HG03571 (cell line): ENCODE measurements around the gene CEACAM5.
"Not testable (repeated sequence)": the region's sequence is repeated elsewhere in the genome, so short reads cannot be mapped to it uniquely, and the experiment has no call there.

ENCODE experiments used
- ATAC-seq: cut with Tn5 transposase; IDR thresholded peaks from one replicate; pipeline ENCODE4 v1.9.1; 2021; ENCODE audit not compliant: unreplicated experiment

CEACAM5 gene

DNA sequence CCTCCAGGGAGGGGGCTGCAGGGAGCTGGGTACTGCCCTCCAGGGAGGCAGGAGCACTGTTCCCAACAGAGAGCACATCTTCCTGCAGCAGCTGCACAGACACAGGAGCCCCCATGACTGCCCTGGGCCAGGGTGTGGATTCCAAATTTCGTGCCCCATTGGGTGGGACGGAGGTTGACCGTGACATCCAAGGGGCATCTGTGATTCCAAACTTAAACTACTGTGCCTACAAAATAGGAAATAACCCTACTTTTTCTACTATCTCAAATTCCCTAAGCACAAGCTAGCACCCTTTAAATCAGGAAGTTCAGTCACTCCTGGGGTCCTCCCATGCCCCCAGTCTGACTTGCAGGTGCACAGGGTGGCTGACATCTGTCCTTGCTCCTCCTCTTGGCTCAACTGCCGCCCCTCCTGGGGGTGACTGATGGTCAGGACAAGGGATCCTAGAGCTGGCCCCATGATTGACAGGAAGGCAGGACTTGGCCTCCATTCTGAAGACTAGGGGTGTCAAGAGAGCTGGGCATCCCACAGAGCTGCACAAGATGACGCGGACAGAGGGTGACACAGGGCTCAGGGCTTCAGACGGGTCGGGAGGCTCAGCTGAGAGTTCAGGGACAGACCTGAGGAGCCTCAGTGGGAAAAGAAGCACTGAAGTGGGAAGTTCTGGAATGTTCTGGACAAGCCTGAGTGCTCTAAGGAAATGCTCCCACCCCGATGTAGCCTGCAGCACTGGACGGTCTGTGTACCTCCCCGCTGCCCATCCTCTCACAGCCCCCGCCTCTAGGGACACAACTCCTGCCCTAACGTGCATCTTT lies 7.8 kb upstream of the CEACAM5 start:
- no peak for ATAC-seq

- no peak for ATAC-seq
These were observed 6.9 kb upstream of the CEACAM5 start for GRCh38 chr19:41701401-41702075.

GRCh38 chr19:41702171-41702651 lies 6.2 kb upstream of the CEACAM5 start:
- ATAC-seq, result no peak

GRCh38 chr19:41703602-41704293 lies 4.7 kb upstream of the CEACAM5 start:
- no peak for ATAC-seq

DNA sequence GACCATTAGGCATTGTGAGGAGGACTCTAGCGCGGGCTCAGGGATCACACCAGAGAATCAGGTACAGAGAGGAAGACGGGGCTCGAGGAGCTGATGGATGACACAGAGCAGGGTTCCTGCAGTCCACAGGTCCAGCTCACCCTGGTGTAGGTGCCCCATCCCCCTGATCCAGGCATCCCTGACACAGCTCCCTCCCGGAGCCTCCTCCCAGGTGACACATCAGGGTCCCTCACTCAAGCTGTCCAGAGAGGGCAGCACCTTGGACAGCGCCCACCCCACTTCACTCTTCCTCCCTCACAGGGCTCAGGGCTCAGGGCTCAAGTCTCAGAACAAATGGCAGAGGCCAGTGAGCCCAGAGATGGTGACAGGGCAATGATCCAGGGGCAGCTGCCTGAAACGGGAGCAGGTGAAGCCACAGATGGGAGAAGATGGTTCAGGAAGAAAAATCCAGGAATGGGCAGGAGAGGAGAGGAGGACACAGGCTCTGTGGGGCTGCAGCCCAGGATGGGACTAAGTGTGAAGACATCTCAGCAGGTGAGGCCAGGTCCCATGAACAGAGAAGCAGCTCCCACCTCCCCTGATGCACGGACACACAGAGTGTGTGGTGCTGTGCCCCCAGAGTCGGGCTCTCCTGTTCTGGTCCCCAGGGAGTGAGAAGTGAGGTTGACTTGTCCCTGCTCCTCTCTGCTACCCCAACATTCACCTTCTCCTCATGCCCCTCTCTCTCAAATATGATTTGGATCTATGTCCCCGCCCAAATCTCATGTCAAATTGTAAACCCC lies 2.8 kb upstream of the CEACAM5 start:
- no peak for ATAC-seq

- ATAC-seq, result no peak
These were observed 1.5 kb upstream of the CEACAM5 start for GRCh38 chr19:41706741-41707501.

GRCh38 chr19:41707502-41707812 lies 969 bp upstream of the CEACAM5 start:
- ATAC-seq, result no peak

DNA sequence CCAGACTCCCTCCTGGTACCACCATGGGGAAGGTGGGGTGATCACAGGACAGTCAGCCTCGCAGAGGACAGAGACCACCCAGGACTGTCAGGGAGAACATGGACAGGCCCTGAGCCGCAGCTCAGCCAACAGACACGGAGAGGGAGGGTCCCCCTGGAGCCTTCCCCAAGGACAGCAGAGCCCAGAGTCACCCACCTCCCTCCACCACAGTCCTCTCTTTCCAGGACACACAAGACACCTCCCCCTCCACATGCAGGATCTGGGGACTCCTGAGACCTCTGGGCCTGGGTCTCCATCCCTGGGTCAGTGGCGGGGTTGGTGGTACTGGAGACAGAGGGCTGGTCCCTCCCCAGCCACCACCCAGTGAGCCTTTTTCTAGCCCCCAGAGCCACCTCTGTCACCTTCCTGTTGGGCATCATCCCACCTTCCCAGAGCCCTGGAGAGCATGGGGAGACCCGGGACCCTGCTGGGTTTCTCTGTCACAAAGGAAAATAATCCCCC lies 505 bp upstream of the CEACAM5 start:
- no peak for ATAC-seq

- not testable (repeated sequence) for ATAC-seq
These were observed 1.1 kb downstream of the CEACAM5 start for GRCh38 chr19:41709516-41709915.

DNA sequence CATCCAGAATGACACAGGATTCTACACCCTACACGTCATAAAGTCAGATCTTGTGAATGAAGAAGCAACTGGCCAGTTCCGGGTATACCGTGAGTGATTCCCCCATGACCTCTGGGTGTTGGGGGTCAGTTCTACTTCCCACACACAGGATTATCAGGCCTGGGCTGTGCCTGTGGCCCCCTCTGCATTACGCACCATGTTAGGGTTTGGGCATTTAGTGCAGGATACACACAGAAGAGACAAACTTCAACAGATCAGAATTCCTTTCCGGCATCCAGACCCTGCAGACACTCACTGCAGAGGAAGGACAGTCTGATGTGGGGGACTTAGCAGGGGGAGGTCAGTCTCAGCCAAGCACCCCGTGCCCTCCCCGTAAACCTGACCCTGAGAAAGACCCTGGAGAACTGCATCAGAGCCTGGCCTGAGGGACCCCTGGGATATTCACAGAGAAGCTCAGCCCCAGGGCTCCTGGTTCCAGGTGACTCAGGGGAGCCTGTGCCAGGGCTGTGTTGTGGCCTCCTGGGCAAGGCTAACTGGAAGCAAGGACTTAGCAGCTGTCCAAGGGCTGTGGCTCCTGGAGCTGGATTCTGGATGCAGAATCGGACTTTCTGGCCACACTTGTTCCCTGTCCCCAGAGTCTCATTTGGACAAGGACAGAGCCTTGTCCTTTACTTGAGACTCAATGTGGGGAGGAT lies 1.7 kb downstream of the CEACAM5 start:
- ATAC-seq, result no peak

DNA sequence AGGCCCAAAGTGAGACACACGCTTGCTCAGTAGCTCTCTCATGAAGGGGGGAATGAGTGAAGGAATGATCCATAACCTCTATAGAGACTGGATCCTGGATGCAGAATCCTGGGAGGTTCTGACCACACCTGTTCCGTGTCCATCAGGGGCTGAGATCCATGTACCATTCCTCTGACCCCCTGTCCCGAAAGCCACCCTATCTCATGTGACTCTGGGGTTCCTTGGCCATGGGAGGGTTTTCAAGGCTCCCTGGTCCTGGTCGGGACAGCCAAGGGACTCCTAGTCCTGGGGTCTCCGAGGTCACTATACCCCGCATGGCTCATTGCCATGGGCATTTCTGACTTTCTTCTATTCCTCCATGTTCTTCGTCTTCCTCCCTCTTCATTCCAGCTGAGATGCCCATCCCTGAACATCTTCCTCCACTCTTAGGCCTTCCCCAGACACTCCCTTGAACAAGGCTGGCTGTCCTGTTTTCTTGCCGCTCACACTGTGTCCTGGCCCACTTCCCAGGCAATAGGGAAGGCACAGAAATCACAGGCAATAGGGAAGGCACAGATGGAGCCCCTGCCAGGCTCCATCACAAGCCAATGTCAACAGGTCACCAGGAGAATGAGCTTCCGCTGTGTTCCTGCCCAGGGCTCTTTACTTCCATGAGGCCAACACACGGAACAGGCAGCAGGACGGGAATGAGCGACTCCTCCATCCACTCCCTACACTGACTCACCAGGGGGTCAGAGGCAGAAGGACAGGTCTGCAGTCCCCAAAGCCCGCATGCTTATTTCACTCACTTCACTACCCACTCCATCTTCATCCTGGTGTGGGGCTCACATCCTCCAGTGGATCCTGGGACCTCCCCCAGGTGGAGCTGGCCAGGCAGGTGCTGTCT lies 3.2 kb downstream of the CEACAM5 start:
- no peak for ATAC-seq

DNA sequence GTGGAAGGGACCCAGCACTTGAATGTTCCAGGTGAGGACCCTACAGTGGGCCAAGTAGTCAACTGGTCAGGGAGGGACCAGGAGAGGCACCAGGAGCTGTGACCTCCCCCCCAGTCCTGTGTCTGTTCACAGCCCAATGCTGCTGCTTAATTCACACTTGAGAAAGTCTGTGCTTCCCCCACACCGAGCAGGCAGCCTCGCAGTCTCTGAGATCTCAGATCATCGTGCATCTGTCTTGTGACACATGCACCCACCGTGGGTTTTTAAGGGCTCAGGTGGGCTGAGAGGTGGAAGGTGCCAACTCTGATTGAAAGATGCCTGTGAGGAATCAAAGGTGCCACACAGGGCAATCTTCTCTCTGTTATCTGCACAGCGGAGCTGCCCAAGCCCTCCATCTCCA lies 6.2 kb downstream of the CEACAM5 start:
- no peak for ATAC-seq

GRCh38 chr19:41718761-41719160 lies 10.3 kb downstream of the CEACAM5 start:
- no peak for ATAC-seq

GRCh38 chr19:41720103-41720502 lies 11.7 kb downstream of the CEACAM5 start:
- no peak for ATAC-seq

GRCh38 chr19:41726493-41726892 lies 18.1 kb downstream of the CEACAM5 start:
- no peak for ATAC-seq

DNA sequence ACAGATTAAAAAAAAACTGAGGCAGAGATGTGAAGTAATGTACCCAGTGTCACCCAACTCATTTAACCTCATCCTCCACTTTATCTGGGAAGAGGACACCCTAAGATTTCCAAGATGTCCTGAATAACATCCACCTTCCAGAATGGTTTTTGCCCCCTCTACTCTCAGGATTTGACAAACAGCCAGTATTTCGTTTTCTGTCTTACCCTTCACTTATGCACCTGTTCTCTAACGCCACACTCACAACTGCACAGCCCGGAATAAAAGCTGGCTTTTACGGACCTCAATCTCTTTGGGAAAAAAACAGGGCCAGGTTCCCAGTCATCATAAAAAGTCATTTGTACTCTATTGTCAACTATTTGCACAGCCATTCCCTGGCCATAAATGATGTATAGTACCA lies 25.7 kb downstream of the CEACAM5 start:
- ATAC-seq, result no peak

DNA sequence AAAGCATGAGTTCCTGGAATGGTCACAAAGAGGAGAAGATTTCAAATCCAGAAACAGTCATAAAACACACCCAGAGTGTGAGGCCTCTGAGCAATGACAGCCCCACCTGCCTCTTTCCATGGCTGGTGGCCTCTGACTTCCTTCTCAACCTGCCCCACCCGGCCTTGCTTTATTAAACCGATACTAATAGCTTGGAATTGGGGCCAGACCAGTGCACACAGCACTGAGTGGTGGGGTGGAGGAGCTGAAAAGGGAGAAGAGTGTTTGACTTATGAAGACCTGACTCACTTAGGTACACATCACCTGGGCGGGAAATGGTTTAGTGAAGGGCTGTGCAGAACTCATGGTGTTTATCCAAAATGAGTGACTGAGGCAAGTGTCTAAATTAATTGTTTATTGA lies 26.2 kb downstream of the CEACAM5 start:
- no peak for ATAC-seq

GRCh38 chr19:41735071-41735600 lies 26.7 kb downstream of the CEACAM5 start:
- no peak for ATAC-seq
